ENCODE measurements around the gene JAKMIP2.

JAKMIP2 gene

GRCh38 chr5:147693233-147693632 is 89.3 kb downstream of the JAKMIP2 start:
- no peak for DNase-seq

- no peak for DNase-seq
Observed at GRCh38 chr5:147691130-147691529, 91.4 kb downstream of the JAKMIP2 start.

GRCh38 chr5:147690595-147690994 is 91.9 kb downstream of the JAKMIP2 start:
- no peak for DNase-seq

- DNase-seq, result no peak
Observed at GRCh38 chr5:147689426-147689825, 93.1 kb downstream of the JAKMIP2 start.

GRCh38 chr5:147688656-147689356 is 93.7 kb downstream of the JAKMIP2 start:
- no peak for DNase-seq

GRCh38 chr5:147687118-147687517 is 95.4 kb downstream of the JAKMIP2 start:
- no peak for DNase-seq

- DNase-seq, result no peak
Observed at GRCh38 chr5:147686421-147686820, 96.1 kb downstream of the JAKMIP2 start.

GRCh38 chr5:147685993-147686392 is 96.5 kb downstream of the JAKMIP2 start:
- DNase-seq, result no peak

GRCh38 chr5:147675168-147675567 is 107.4 kb downstream of the JAKMIP2 start:
- no peak for DNase-seq

GRCh38 chr5:147674411-147674810 is 108.1 kb downstream of the JAKMIP2 start:
- DNase-seq, result no peak

- no peak for DNase-seq
Observed at GRCh38 chr5:147673791-147674190, 108.7 kb downstream of the JAKMIP2 start.

- no peak for DNase-seq
Observed at GRCh38 chr5:147673266-147673665, 109.3 kb downstream of the JAKMIP2 start.

GRCh38 chr5:147671365-147671764 is 111.2 kb downstream of the JAKMIP2 start:
- DNase-seq, result no peak

GRCh38 chr5:147670815-147671214 is 111.7 kb downstream of the JAKMIP2 start:
- no peak for DNase-seq

- DNase-seq, result no peak
Observed at GRCh38 chr5:147669169-147669869, 113.2 kb downstream of the JAKMIP2 start.

- DNase-seq, result no peak
Observed at GRCh38 chr5:147668385-147668784, 114.1 kb downstream of the JAKMIP2 start.

GRCh38 chr5:147667363-147667762 is 115.2 kb downstream of the JAKMIP2 start:
- no peak for DNase-seq

- DNase-seq, result no peak
Observed at GRCh38 chr5:147666419-147666818, 116.1 kb downstream of the JAKMIP2 start.

GRCh38 chr5:147661541-147661940 is 121.0 kb downstream of the JAKMIP2 start:
- no peak for DNase-seq

GRCh38 chr5:147659166-147659929 is 123.2 kb downstream of the JAKMIP2 start:
- DNase-seq, result no peak

- no peak for DNase-seq
Observed at GRCh38 chr5:147658293-147658932, 124.1 kb downstream of the JAKMIP2 start.

- DNase-seq, result no peak
Observed at GRCh38 chr5:147648597-147648996, 133.9 kb downstream of the JAKMIP2 start.

- no peak for DNase-seq
Observed at GRCh38 chr5:147645197-147645596, 137.3 kb downstream of the JAKMIP2 start.

Measured in activated CD4-positive, alpha-beta T cell treated with anti-CD3 and anti-CD28 coated beads for 1 hour (primary cell).